ENCODE data around the gene WFS1.

Gene WFS1

DNA sequence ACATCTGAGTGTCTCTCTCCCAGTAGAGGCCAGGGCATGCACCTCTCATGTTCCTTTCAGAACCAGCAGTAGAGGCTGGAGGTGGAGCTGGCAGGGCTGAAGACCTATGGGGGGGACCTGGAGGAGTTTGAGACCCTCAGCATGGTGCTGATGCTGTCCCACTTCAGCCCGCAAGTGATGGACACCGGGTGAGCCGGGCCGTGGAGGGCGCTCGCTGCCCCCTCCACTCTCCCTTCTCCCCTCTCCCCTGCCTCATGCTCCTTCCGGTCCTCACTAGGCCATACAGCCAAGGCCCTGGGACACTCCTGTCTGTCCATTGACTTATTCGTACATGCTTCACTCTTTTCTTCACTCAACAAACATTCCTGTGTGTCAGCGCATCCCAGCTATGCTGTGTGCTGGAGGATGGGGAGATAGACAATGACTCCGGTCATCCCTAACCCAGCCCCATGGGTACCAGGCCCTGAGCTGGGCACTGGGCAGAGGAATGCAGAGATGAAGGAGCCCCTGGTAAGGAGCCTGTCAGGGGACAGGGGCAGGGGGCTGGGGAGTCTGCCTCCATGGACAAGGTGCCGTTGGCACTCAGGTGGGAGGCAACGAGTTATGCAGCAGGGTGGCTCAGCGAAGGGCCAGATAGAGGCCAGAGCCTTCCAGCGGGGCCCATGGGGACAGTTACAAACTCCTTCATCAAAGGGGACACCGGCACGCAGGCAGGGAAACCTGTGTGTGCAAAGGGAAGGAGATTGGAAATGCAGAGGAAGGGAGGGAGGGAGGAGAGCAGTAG is 28.4 kb upstream of the WFS1 start:
- Histone ChIP-seq H3K9me3 (peaks cover 3% of the 10 kb centered on the region; the same call in 1 of the 2 replicates), H3K36me3 (no peaks in the 10 kb centered on the region), H3K27me3 (no peaks in the 10 kb centered on the region), H3K4me3 (ENCODE audit: low read depth, low read length) (no peak overlapping the region), H3K4me1 (no peaks in the 10 kb centered on the region)
- DNase-seq: no peak
- TF ChIP-seq, protein P1, sequence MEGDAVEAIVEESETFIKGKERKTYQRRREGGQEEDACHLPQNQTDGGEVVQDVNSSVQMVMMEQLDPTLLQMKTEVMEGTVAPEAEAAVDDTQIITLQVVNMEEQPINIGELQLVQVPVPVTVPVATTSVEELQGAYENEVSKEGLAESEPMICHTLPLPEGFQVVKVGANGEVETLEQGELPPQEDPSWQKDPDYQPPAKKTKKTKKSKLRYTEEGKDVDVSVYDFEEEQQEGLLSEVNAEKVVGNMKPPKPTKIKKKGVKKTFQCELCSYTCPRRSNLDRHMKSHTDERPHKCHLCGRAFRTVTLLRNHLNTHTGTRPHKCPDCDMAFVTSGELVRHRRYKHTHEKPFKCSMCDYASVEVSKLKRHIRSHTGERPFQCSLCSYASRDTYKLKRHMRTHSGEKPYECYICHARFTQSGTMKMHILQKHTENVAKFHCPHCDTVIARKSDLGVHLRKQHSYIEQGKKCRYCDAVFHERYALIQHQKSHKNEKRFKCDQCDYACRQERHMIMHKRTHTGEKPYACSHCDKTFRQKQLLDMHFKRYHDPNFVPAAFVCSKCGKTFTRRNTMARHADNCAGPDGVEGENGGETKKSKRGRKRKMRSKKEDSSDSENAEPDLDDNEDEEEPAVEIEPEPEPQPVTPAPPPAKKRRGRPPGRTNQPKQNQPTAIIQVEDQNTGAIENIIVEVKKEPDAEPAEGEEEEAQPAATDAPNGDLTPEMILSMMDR (IDR thresholded peaks at IDR 0.05; ENCODE audit: low read depth, low read length): no peak

DNA sequence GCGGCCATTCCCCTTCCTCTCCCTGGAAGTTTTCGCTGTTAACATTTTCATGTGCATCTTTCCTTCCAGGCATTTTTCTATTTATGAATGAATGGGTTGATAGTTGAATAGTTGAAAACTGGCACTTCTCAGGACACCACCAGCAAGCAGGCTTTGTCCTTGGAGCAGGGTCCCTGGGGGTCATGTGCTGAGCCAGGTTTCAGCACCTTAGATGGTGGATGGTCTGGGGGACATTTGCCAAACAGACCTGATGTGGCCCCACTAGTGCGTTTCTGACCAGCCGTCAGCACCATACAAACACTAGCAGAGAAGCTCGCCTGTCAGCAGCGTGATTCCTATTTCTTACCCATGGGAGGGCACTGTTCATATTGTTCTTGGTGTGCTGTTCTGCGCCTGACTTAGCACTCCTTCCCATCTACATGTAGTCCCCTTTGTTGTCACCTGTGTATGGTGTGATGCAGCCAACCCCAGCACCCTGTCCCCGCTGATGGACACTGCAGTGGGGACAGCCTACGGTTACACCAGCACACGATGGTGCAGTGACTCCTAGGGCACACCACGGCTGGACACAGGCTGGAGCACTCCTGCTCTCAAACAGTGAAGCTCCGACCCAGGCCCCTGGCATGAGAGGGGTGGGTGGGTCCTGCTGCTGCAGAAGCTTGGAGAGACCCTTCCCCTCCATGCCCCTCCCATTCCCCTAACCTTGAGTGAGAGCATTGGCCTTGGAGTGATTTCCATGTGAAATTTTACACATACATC is 27.2 kb upstream of the WFS1 start:
- no peaks in the 10 kb centered on the region for H3K4me1 ChIP-seq
- no peaks in the 10 kb centered on the region for H3K36me3 ChIP-seq
- H3K4me3 ChIP-seq (ENCODE audit: low read depth, low read length): no peak overlapping the region
- H3K9me3 ChIP-seq: peaks cover 3% of the 10 kb centered on the region; the same call in 1 of the 2 replicates
- TF ChIP-seq, protein P1 (IDR thresholded peaks at IDR 0.05; ENCODE audit: low read depth, low read length): no peak
- no peaks in the 10 kb centered on the region for H3K27me3 ChIP-seq
- DNase-seq: no peak

DNA sequence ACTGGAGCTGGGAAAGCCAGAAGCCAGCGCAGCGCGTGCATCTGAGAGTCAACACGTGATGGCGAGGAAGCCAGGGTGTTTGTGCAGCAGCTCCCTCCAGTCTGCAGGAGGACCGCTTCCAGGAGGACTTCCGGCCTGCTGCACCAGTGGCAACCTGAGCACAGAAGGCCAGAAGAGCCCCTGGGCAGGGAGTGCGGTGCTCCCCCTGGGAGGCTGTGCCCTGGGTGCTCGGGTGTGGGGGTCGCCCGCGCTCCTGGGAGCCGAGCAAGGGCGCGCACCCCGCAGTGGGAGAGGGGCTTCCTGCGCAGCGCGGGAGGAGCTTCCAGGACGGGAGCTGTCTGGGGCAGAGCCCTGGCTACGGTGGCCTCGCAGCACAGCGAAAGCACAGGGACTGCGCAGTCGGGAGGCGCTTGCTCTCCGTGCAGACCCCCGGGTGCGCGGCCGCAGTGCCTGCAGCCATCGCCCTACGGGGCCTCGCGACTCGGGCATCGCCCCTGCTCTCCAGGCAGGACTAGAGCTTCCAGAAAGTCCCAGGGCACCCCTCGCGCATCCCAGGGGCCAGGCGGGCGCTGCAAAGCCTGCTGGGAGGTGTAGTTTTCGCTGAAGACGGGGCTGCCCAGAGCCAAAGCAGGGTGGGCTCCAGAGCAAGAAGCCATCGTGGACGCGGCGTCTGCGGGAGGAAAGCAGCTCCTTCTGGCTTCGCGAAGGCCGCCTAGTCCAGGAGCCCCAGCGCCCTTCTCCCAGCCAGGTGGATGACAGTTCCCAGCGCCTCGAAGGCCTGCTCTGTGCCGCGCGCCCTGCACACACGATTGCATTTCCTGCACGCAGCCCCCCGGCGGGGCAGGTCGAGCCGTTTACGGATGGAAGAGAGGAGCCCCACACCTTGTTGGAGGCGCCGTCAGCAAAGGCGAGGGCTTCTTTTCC is 24.1 kb upstream of the WFS1 start:
- TF ChIP-seq, protein P1 (IDR thresholded peaks at IDR 0.05; ENCODE audit: low read depth, low read length): no peak
- Histone ChIP-seq H3K4me3 (ENCODE audit: low read depth, low read length) (no peak overlapping the region), H3K36me3 (no peaks in the 10 kb centered on the region), H3K9me3 (peaks cover 3% of the 10 kb centered on the region; the same call in 1 of the 2 replicates), H3K27me3 (no peaks in the 10 kb centered on the region), H3K4me1 (peaks cover 5% of the 10 kb centered on the region; the same call in 1 of the 2 replicates)
- DNase-seq: no peak

DNA sequence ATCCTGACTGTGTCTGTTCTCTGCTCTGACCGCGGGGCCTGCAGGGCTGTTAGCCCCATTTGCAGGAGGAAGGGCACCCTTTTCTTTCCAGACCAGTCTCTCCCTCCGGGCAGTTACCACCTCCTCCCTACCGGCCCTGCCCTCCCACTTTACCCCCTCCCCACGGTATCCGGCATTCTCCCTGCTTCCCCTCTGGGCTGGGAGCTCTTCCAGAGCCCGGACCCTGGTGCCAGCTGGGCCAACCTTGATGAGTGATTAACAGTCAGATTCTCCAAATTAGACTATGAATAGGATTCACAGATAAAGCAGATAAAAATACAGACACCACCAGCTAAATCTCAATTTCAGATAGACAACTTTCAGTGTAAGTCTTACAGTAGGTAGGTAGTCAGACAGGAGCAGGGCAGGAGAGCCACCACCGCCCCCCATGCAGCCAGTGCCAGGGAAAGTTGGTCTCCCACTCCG is 23.4 kb upstream of the WFS1 start:
- H3K9me3 ChIP-seq: peaks cover 3% of the 10 kb centered on the region; the same call in 1 of the 2 replicates
- TF ChIP-seq, protein P1 (IDR thresholded peaks at IDR 0.05; ENCODE audit: low read depth, low read length): no peak
- no peak overlapping the region for H3K4me3 ChIP-seq (ENCODE audit: low read depth, low read length)
- no peaks in the 10 kb centered on the region for H3K27me3 ChIP-seq
- peaks cover 6% of the 10 kb centered on the region; the same call in 1 of the 2 replicates for H3K4me1 ChIP-seq
- no peaks in the 10 kb centered on the region for H3K36me3 ChIP-seq
- no peak for DNase-seq

DNA sequence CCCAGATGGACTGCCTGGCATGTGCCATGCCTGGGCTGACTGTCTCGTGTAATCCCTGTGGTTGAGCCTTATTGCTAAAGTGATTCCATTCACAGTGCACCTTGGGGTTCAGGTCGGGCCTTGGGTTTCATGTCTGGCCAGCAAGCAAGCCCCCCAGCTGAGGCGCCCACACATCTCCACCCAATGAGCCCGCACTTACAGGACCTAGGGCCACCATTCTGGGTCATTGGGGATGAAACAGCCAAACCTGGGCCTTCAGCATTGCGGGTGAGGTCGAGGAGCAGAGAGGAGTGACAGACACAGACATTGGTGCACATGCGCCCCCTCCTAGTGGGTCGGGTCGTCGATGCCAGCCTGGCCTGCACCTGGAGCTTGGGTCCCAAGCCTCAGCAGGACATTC is 21.3 kb upstream of the WFS1 start:
- Histone ChIP-seq H3K9me3 (peaks cover 3% of the 10 kb centered on the region; the same call in 1 of the 2 replicates), H3K36me3 (no peaks in the 10 kb centered on the region), H3K27me3 (no peaks in the 10 kb centered on the region), H3K4me1 (peaks cover 6% of the 10 kb centered on the region; the same call in 1 of the 2 replicates), H3K4me3 (ENCODE audit: low read depth, low read length) (no peak overlapping the region)
- DNase-seq: no peak
- TF ChIP-seq, protein P1 (IDR thresholded peaks at IDR 0.05; ENCODE audit: low read depth, low read length): no peak

Measured in BE2C (cell line).